ENCODE results near the gene ALG9. TPM values are rescaled to one million over a fixed set of nuclear protein-coding genes. Genes with fewer than 3 reads are reported as not detected.

The ALG9 gene
- polyA plus RNA-seq, 2 of the 4 experiments (the other 2 are of a cell fraction) = 15.3 to 33.3 TPM

DNA sequence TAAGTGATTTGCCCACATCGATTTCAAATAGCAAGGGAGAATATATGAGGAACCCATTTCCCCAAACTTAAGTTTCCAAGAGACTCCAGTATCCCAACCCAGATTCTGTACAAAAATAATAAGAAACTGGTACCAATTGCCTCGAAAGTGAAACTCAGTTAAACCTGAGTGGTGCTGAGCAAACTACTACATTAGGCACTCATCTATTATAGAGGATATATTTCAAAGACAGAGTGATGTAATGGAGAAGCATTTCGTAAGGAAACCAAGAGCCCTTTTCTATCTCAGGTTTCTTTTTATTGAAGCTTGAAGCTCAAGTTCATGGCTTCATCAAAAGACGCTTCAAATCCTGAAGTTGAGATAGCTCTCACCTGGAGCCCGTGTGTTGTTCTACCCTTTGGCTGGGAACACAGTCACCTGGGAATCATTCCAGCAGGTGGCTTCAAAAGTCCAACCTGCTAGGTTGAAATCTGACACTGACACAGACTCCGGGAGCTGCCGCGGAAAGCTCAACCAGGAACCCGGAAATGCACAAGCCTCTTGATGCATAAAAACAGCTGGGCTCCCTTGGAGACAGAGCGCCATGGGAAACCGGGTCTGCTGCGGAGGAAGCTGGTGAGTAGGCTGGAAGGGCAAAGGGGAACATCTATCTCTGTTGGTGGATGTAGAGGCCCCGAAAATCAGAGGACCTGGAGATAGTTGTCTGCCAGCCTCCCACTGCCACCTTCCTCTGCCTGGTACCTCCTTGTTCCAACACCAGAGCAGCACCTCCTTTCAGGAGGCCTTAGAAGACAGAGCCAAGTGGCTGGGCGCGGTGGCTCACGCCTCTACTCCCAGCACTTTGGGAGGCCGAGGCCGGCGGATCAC, 47.2 kb upstream of the ALG9 start, which contains the start of gene C11orf52:
TSS of gene C11orf52 (plus strand) at position 524 of the 867 bp plus-strand sequence. CDS start at position 584, 60 bp downstream.
- TF ChIP-seq NR3C1 (IDR thresholded peaks at IDR 0.05) = no peak
- peaks cover 16% of the 10 kb centered on the region for H3K4me1 ChIP-seq
- H3K9me3 ChIP-seq = no peaks in the 10 kb centered on the region
- no peak for DNase-seq (ENCODE audit: low read depth in 1 of 2, low spot score in 1 of 2)
- H3K4me3 ChIP-seq = no peak within 1 kb of the TSS
- POLR2A ChIA-PET = no interaction called here
- no peak within 1 kb of the TSS for H3K4me2 ChIP-seq
- CTCF ChIA-PET = interaction anchor here (0.7 to 1.2 kb wide), 3 partner anchors 13 to 63 kb away, joined by 3 read pairs; no protein-coding TSS in a partner anchor
- ATAC-seq = no peak
- no peak for FAIRE-seq
- no peak within 1 kb of the TSS for H3K27ac ChIP-seq
- WGBS (ENCODE audit: missing lambda C conversion rate) = 88% methylated on average over 19 of the region's 19 CpGs

DNA sequence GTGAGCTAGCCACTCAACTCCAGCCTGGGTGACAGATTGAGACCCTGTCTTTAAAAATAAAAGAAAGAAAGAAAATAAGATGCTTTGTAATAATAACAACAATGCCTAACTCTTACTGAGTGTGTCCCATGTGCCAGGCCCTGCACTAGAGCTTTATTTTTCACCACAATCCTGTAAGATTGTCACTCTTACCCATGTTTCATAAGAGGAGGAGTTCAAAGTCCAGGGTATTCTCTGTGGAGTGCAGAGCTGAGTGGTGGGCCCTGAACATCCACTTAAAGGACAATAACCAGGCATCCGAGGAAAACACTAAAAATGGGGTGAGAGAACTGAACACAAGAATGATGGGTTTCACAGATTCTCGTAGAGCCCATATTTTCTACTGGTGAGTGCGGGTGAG, 46.4 kb upstream of the ALG9 start:
- H3K9me3 ChIP-seq = no peaks in the 10 kb centered on the region
- no peak overlapping the region for H3K4me3 ChIP-seq
- ChIA-PET POLR2A (interaction anchor here (0.9 kb wide), 1 partner anchor 9 kb away, joined by 4 read pairs; no protein-coding TSS in a partner anchor), CTCF (interaction anchor here (1.2 kb wide), 1 partner anchor 64 kb away, joined by 3 read pairs; no protein-coding TSS in a partner anchor)
- H3K27ac ChIP-seq = no peak overlapping the region
- no peak overlapping the region for H3K4me2 ChIP-seq
- no peak for ATAC-seq
- no peak for DNase-seq (ENCODE audit: low read depth in 1 of 2, low spot score in 1 of 2)
- FAIRE-seq = no peak
- peaks cover 8% of the 10 kb centered on the region for H3K4me1 ChIP-seq
- WGBS (ENCODE audit: missing lambda C conversion rate) = 94% methylated on average over 3 of the region's 3 CpGs
- TF ChIP-seq BHLHE40 (IDR thresholded peaks at IDR 0.05; ENCODE audit: low read depth, low read length) (no peak), SMC3 (IDR thresholded peaks at IDR 0.05) (no peak), PHF8 (IDR thresholded peaks at IDR 0.05; ENCODE audit: borderline replicate concordance, low read depth) (no peak), RNF2 (IDR thresholded peaks at IDR 0.05; ENCODE audit: borderline replicate concordance, low read depth) (no peak), CEBPB (IDR thresholded peaks at IDR 0.05) (no peak), ZFP36 (IDR thresholded peaks at IDR 0.05; ENCODE audit: borderline replicate concordance, partially characterized antibody) (no peak)
- TF ChIP-seq, protein P1, sequence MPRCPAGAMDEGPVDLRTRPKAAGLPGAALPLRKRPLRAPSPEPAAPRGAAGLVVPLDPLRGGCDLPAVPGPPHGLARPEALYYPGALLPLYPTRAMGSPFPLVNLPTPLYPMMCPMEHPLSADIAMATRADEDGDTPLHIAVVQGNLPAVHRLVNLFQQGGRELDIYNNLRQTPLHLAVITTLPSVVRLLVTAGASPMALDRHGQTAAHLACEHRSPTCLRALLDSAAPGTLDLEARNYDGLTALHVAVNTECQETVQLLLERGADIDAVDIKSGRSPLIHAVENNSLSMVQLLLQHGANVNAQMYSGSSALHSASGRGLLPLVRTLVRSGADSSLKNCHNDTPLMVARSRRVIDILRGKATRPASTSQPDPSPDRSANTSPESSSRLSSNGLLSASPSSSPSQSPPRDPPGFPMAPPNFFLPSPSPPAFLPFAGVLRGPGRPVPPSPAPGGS (IDR thresholded peaks at IDR 0.05) = no peak
- TF ChIP-seq, protein P2, sequence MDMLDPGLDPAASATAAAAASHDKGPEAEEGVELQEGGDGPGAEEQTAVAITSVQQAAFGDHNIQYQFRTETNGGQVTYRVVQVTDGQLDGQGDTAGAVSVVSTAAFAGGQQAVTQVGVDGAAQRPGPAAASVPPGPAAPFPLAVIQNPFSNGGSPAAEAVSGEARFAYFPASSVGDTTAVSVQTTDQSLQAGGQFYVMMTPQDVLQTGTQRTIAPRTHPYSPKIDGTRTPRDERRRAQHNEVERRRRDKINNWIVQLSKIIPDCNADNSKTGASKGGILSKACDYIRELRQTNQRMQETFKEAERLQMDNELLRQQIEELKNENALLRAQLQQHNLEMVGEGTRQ (IDR thresholded peaks at IDR 0.05) = no peak

DNA sequence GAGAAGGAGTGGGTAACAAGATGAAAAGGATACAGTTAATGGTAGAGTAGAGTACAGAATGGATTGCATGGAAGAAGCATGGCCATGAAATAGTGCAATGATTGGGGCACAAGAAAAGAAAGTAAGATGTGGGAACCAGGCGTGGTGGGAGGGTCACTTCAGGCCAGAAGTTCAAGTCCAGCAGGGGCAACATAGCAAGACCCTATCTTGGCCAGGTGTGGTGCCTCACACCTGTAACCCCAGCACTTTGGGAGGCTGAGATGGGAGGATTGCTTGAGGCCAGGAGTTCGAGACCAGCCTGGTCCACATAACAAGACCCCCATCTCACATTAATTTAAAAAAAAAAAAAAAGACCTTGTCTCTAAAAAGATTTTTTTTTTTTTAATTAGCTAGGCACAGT, 45.9 kb upstream of the ALG9 start:
- no peak overlapping the region for H3K27ac ChIP-seq
- no peak overlapping the region for H3K4me3 ChIP-seq
- no peaks in the 10 kb centered on the region for H3K9me3 ChIP-seq
- H3K4me1 ChIP-seq = peaks cover 6% of the 10 kb centered on the region
- ATAC-seq (no peak), DNase-seq (ENCODE audit: low read depth in 1 of 2, low spot score in 1 of 2) (no peak), FAIRE-seq (no peak)
- ChIA-PET POLR2A (interaction anchor here (0.9 kb wide), 1 partner anchor 9 kb away, joined by 4 read pairs; no protein-coding TSS in a partner anchor), CTCF (interaction anchor here (1.2 kb wide), 1 partner anchor 65 kb away, joined by 3 read pairs; no protein-coding TSS in a partner anchor)
- no peak for TF ChIP-seq CHD2 (IDR thresholded peaks at IDR 0.05; ENCODE audit: low read length, partially characterized antibody)
- no peak for TF ChIP-seq SREBF2 (IDR thresholded peaks at IDR 0.05)
- no peak for TF ChIP-seq KDM5A (IDR thresholded peaks at IDR 0.05)
- TF ChIP-seq, protein P3, sequence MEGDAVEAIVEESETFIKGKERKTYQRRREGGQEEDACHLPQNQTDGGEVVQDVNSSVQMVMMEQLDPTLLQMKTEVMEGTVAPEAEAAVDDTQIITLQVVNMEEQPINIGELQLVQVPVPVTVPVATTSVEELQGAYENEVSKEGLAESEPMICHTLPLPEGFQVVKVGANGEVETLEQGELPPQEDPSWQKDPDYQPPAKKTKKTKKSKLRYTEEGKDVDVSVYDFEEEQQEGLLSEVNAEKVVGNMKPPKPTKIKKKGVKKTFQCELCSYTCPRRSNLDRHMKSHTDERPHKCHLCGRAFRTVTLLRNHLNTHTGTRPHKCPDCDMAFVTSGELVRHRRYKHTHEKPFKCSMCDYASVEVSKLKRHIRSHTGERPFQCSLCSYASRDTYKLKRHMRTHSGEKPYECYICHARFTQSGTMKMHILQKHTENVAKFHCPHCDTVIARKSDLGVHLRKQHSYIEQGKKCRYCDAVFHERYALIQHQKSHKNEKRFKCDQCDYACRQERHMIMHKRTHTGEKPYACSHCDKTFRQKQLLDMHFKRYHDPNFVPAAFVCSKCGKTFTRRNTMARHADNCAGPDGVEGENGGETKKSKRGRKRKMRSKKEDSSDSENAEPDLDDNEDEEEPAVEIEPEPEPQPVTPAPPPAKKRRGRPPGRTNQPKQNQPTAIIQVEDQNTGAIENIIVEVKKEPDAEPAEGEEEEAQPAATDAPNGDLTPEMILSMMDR (IDR thresholded peaks at IDR 0.05) = no peak
- no peak for TF ChIP-seq PHF8 (IDR thresholded peaks at IDR 0.05; ENCODE audit: borderline replicate concordance, low read depth)
- TF ChIP-seq GATA3 (IDR thresholded peaks at IDR 0.05; ENCODE audit: borderline replicate concordance) = no peak
- no peak for TF ChIP-seq POLR2AphosphoS2 (conservative IDR thresholded peaks at IDR 0.05; ENCODE audit: low read length)
- TF ChIP-seq RARB (CRISPR knock-in tag; IDR thresholded peaks at IDR 0.05) = no peak
- no peak for TF ChIP-seq KDM1A (IDR thresholded peaks at IDR 0.05; ENCODE audit: low read depth)
- TF ChIP-seq, protein P4, sequence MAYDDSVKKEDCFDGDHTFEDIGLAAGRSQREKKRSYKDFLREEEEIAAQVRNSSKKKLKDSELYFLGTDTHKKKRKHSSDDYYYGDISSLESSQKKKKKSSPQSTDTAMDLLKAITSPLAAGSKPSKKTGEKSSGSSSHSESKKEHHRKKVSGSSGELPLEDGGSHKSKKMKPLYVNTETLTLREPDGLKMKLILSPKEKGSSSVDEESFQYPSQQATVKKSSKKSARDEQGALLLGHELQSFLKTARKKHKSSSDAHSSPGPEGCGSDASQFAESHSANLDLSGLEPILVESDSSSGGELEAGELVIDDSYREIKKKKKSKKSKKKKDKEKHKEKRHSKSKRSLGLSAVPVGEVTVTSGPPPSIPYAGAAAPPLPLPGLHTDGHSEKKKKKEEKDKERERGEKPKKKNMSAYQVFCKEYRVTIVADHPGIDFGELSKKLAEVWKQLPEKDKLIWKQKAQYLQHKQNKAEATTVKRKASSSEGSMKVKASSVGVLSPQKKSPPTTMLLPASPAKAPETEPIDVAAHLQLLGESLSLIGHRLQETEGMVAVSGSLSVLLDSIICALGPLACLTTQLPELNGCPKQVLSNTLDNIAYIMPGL (CRISPR knock-in tag; IDR thresholded peaks at IDR 0.05; ENCODE audit: borderline replicate concordance) = no peak
- no peak for TF ChIP-seq ESRRA (IDR thresholded peaks at IDR 0.05; ENCODE audit: borderline replicate concordance, low read length)
- TF ChIP-seq HOXB13 (CRISPR knock-in tag; IDR thresholded peaks at IDR 0.05; ENCODE audit: low read depth) = no peak
- no peak overlapping the region for H3K4me2 ChIP-seq
- WGBS (ENCODE audit: missing lambda C conversion rate) = 48% methylated on average over 2 of the region's 2 CpGs
